ENCODE data around the gene SPRY2.
A peak's percentile ranks its signal among the peaks of the same experiment; 100 is the strongest.

SPRY2 gene

GRCh38 chr13:80341101-80341755 lies at the start of gene SPRY2:
Gene SPRY2, minus strand, starts transcription at chr13:80341126. Its CDS starts 3,421 bp downstream, at chr13:80337705.
- ATAC-seq, result peak; percentile 81
- no peak for TF ChIP-seq ZFP3 (CRISPR knock-in tag; IDR thresholded peaks at IDR 0.05)
- peak; percentile 61; the same call in 1 of the 2 replicates for TF ChIP-seq PATZ1 (CRISPR knock-in tag; IDR thresholded peaks at IDR 0.05; ENCODE audit: borderline replicate concordance)

- ATAC-seq, result no peak
- TF ChIP-seq OSR1 (CRISPR knock-in tag; IDR thresholded peaks at IDR 0.05) (no peak), ARNTL (CRISPR knock-in tag; IDR thresholded peaks at IDR 0.05; ENCODE audit: borderline replicate concordance, low read depth) (no peak), CREB5 (CRISPR knock-in tag; IDR thresholded peaks at IDR 0.05; ENCODE audit: low read depth) (no peak), SNAI2 (CRISPR knock-in tag; IDR thresholded peaks at IDR 0.05) (no peak), TCF4 (CRISPR knock-in tag; IDR thresholded peaks at IDR 0.05; ENCODE audit: borderline replicate concordance) (no peak), POU6F1 (CRISPR knock-in tag; IDR thresholded peaks at IDR 0.05; ENCODE audit: borderline replicate concordance, low read depth) (no peak), GLIS3 (CRISPR knock-in tag; IDR thresholded peaks at IDR 0.05) (no peak), ESRRG (CRISPR knock-in tag; IDR thresholded peaks at IDR 0.05) (no peak), ZFP3 (CRISPR knock-in tag; IDR thresholded peaks at IDR 0.05) (no peak), PPARA (CRISPR knock-in tag; IDR thresholded peaks at IDR 0.05; ENCODE audit: borderline replicate concordance) (no peak)
These were observed 49.4 kb upstream of the SPRY2 start for GRCh38 chr13:80390338-80390737.

- no peak for TF ChIP-seq ZNF70 (CRISPR knock-in tag; IDR thresholded peaks at IDR 0.05)
- no peak for TF ChIP-seq ESRRG (CRISPR knock-in tag; IDR thresholded peaks at IDR 0.05)
- no peak for TF ChIP-seq PPARA (CRISPR knock-in tag; IDR thresholded peaks at IDR 0.05; ENCODE audit: borderline replicate concordance)
- no peak for TF ChIP-seq CSRNP3 (CRISPR knock-in tag; IDR thresholded peaks at IDR 0.05)
- no peak for TF ChIP-seq ZC3H10 (CRISPR knock-in tag; IDR thresholded peaks at IDR 0.05)
- no peak for TF ChIP-seq TOX (CRISPR knock-in tag; IDR thresholded peaks at IDR 0.05; ENCODE audit: borderline replicate concordance)
- ATAC-seq, result no peak
These were observed 48.4 kb upstream of the SPRY2 start for GRCh38 chr13:80389073-80390038.

- no peak for TF ChIP-seq CSRNP3 (CRISPR knock-in tag; IDR thresholded peaks at IDR 0.05)
- no peak for ATAC-seq
These were observed 47.6 kb upstream of the SPRY2 start for GRCh38 chr13:80388506-80388905.

GRCh38 chr13:80386592-80386991 lies 45.7 kb upstream of the SPRY2 start:
- ATAC-seq, result no peak
- TF ChIP-seq ZNF8 (CRISPR knock-in tag; IDR thresholded peaks at IDR 0.05) (no peak), ZFP30 (CRISPR knock-in tag; IDR thresholded peaks at IDR 0.05) (no peak), CSDC2 (CRISPR knock-in tag; IDR thresholded peaks at IDR 0.05) (no peak), PATZ1 (CRISPR knock-in tag; IDR thresholded peaks at IDR 0.05; ENCODE audit: borderline replicate concordance) (no peak), ZNF565 (CRISPR knock-in tag; conservative IDR thresholded peaks at IDR 0.05; ENCODE audit: low read depth) (no peak), TCF4 (CRISPR knock-in tag; IDR thresholded peaks at IDR 0.05; ENCODE audit: borderline replicate concordance) (no peak)
